ENCODE measurements around the gene ABHD15.

GRCh38 chr17:29546085-29546484 lies 20.8 kb downstream of the ABHD15 start:
- TF ChIP-seq CTCF (IDR thresholded peaks at IDR 0.05) (no peak), POLR2A (IDR thresholded peaks at IDR 0.05) (no peak)
